ENCODE measurements around the gene PDCD11. TPM values are rescaled to one million over a fixed set of nuclear protein-coding genes. Genes with fewer than 3 reads are reported as not detected.

Gene PDCD11
- total and polyA plus RNA-seq, 2 of the 8 experiments (the other 6 are each of a cell fraction or from before 2014, with no cell fraction given) = 18.1 to 79.1 TPM

GRCh38 chr10:103413564-103413963, 17.1 kb downstream of the PDCD11 start:
- Histone ChIP-seq H3K9ac (replicated peaks in 1 of 4; ENCODE audit: extremely low read depth in 1 of 4, low read depth in 3 of 4, low read length in 3 of 4) (no peak overlapping the region), H3K79me2 (ENCODE audit: control insufficient read depth in 1 of 2, insufficient read depth in 2 of 2, low read length in 2 of 2) (no peaks in the 10 kb centered on the region), H3K4me1 (replicated peaks in 1 of 4; ENCODE audit: control insufficient read depth in 3 of 4, insufficient read depth in 4 of 4, low read length in 3 of 4) (no peaks in the 10 kb centered on the region), H3K4ac (replicated peaks; ENCODE audit: insufficient read length, low read depth, low read length) (no peak overlapping the region), H3K9me3 (ENCODE audit: insufficient read depth in 2 of 2, low read depth in 1 of 2, low read length in 1 of 2) (no peaks in the 10 kb centered on the region), H3K27ac (ENCODE audit: low read depth, low read length) (no peak overlapping the region), H4K20me1 (replicated peaks in 1 of 2; ENCODE audit: control insufficient read depth in 1 of 2, insufficient read depth in 2 of 2, low read length in 2 of 2) (peaks cover 7 to 9% of the 10 kb centered on the region in 2 experiments), H2AK5ac (ENCODE audit: low read depth, low read length) (no peak overlapping the region), H3K4me3 (ENCODE audit: extremely low read depth in 1 of 4, insufficient read depth in 2 of 4, low read depth in 3 of 4, low read length in 4 of 4) (no peak overlapping the region), H4K91ac (replicated peaks; ENCODE audit: insufficient read length, low read length) (no peak overlapping the region), H3K18ac (ENCODE audit: extremely low read depth, low read length) (no peak overlapping the region), H3K14ac (ENCODE audit: insufficient read length) (no peak overlapping the region), H2AFZ (ENCODE audit: low read length) (no peak overlapping the region), H3K23me2 (ENCODE audit: low read depth, low read length) (no peaks in the 10 kb centered on the region), H2BK12ac (ENCODE audit: low read depth, low read length) (no peak overlapping the region), H3K4me2 (ENCODE audit: insufficient read depth in 1 of 2, low read depth in 2 of 2, low read length in 2 of 2) (no peak overlapping the region), H2BK120ac (replicated peaks; ENCODE audit: low read depth, low read length) (no peak overlapping the region), H2BK15ac (ENCODE audit: low read length) (no peak overlapping the region), H3K79me1 (ENCODE audit: low read depth, low read length) (no peaks in the 10 kb centered on the region), H2BK20ac (ENCODE audit: low read length) (no peak overlapping the region), H3K27me3 (replicated peaks in 1 of 4; ENCODE audit: control insufficient read depth in 3 of 4, extremely low read depth in 1 of 4, insufficient read depth in 3 of 4, low read length in 3 of 4) (no peaks in the 10 kb centered on the region), H3K23ac (ENCODE audit: insufficient read length) (no peak overlapping the region), H3K36me3 (ENCODE audit: control insufficient read depth in 2 of 4, insufficient read depth in 4 of 4, low read length in 3 of 4) (peaks cover 42 to 94% (median 80%) of the 10 kb centered on the region in 4 experiments), H4K8ac (ENCODE audit: extremely low read depth, insufficient read depth, low read length) (no peak overlapping the region), H3K56ac (replicated peaks; ENCODE audit: insufficient read length, low read depth, low read length) (no peak overlapping the region), H2BK5ac (ENCODE audit: low read depth, low read length) (no peak overlapping the region), H4K5ac (ENCODE audit: insufficient read length, low read depth, low read length) (no peak overlapping the region)
- DNase-seq (ENCODE audit: low read depth in 1 of 2, low spot score in 2 of 2) (no peak), FAIRE-seq (no peak)
- WGBS, 2 experiments (ENCODE audit: extremely low coverage in 1 of 2, insufficient coverage in 1 of 2, insufficient read length in 1 of 2, insufficient replicate concordance in 2 of 2, low coverage in 1 of 2, low lambda C conversion rate in 2 of 2, missing lambda C conversion rate in 1 of 2) = 100% methylated on average over 2 of the region's 2 CpGs; no CpG with 5 or more reads in 1 of the 2 experiments
- POLR2A ChIA-PET (ENCODE audit: partially characterized antibody) = no interaction called here
- TF ChIP-seq ATF3 (IDR thresholded peaks at IDR 0.05; ENCODE audit: insufficient read depth, low read depth, low read length) (no peak), ASH2L (IDR thresholded peaks at IDR 0.05; ENCODE audit: low read length) (no peak), USF2 (IDR thresholded peaks at IDR 0.05; ENCODE audit: low read length) (no peak), SP4 (IDR thresholded peaks at IDR 0.05; ENCODE audit: low read length) (no peak), CTBP2 (IDR thresholded peaks at IDR 0.05; ENCODE audit: borderline replicate concordance, insufficient read depth, insufficient read length, low read length) (no peak), TAF1 (IDR thresholded peaks at IDR 0.05; ENCODE audit: low read depth, low read length) (no peak), JUND (IDR thresholded peaks at IDR 0.05; ENCODE audit: low read length) (no peak), RAD21 (IDR thresholded peaks at IDR 0.05 in 1 of 2, conservative IDR thresholded peaks at IDR 0.05 in 1 of 2; ENCODE audit: low read depth in 2 of 2, low read length in 2 of 2) (no peak), JUN (IDR thresholded peaks at IDR 0.05; ENCODE audit: low read depth, low read length) (no peak)
- CTCF ChIA-PET (ENCODE audit: partially characterized antibody) = no interaction called here
